ENCODE results near the gene NELL2.

DNA sequence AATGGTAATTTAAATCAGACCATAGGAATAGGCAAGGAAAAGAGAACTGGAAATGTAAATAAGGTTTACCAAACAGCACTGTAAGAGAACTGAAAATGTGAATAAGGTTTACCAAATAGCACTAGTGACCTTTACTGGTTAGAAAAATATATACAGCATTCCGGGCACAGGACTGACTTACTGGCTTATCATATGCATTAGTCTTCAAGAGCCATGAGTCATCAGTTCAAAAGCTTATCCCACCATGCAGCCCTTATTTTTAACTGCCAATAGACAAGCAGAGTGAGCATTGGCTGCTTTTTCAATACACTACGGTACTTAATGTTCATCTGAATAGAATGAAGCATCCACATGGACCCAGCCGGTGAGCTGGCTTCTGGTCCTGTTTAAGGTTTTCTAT lies 13.0 kb upstream of the NELL2 start:
- no peak for TF ChIP-seq POLR2A (IDR thresholded peaks at IDR 0.05)
- no peak for TF ChIP-seq CTCF (IDR thresholded peaks at IDR 0.05)
- TF ChIP-seq POLR2AphosphoS5 (IDR thresholded peaks at IDR 0.05; ENCODE audit: insufficient read depth in 1 of 2, low read depth in 1 of 2): no peak

All from vagina (tissue), 2 donors.